GM13976 (cell line): Measurements from ENCODE around the gene TENM4.

ENCODE experiments used
- DNase-seq: peaks from one replicate; pipeline ENCODE4 v3.0.0; 2012; ENCODE audit warnings: low spot score
- in situ Hi-C: fragments of 300-500 bp; cut with MboI; formaldehyde crosslinking; loops from one replicate; pipeline ENCODE4 v1.12.0; 2022; ENCODE audit warnings: low sequenced_read_pairs, mixed read lengths, inconsistent platforms; ENCODE audit not compliant: unreplicated experiment
- TF ChIP-seq, protein P1 (sequence below): IDR thresholded peaks from 2 replicates; pipeline ENCODE4 v1.5.1; 2012; ENCODE audit warnings: borderline replicate concordance, mild to moderate bottlenecking; ENCODE audit not compliant: insufficient read depth; ENCODE audit errors: extremely low read depth, missing control alignments, control extremely low read depth

The TENM4 gene

DNA sequence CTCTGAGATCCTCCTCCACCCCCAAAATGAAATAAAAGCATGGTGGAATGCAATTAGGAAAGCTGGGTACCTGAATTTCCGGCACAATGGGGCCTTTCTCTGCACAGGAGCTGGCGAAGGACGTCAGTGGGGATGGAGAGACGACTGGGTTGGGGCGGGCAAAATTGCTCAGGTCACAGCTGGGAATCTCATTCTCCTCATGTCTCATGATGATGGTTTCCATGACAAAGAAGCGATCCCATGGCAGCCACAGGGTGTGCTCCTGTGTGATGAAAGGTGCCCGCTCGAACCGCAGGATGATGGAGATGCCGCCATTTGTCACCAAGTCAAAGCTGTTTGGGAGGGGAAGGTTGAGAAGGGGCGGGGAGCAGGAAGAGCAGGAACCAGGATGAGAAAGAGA, 708.6 kb downstream of the TENM4 start:
- TF ChIP-seq, protein P1, sequence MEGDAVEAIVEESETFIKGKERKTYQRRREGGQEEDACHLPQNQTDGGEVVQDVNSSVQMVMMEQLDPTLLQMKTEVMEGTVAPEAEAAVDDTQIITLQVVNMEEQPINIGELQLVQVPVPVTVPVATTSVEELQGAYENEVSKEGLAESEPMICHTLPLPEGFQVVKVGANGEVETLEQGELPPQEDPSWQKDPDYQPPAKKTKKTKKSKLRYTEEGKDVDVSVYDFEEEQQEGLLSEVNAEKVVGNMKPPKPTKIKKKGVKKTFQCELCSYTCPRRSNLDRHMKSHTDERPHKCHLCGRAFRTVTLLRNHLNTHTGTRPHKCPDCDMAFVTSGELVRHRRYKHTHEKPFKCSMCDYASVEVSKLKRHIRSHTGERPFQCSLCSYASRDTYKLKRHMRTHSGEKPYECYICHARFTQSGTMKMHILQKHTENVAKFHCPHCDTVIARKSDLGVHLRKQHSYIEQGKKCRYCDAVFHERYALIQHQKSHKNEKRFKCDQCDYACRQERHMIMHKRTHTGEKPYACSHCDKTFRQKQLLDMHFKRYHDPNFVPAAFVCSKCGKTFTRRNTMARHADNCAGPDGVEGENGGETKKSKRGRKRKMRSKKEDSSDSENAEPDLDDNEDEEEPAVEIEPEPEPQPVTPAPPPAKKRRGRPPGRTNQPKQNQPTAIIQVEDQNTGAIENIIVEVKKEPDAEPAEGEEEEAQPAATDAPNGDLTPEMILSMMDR, result no peak
- DNase-seq, result no peak
- in situ Hi-C loops, result no loop called here

DNA sequence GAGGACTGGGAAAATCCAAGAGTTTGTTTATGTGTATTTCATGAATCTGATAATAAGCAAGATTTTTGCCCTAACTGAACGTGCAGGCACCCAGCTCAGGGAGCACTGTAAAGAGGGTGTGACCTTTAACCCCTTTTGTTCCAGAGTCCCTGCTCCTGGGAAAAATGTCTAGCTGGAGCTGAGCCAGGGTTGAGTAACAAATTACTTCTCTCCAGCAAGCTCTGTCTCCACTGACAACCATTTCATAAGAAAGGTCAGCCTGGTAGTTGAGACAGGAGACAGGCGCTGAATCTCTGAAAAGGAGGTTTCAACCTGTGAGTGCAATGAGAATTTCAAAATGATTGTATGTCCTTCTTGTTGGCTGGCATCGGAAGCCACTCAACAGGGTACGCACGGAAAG, 709.8 kb downstream of the TENM4 start:
- TF ChIP-seq, protein P1, result no peak
- no peak for DNase-seq
- in situ Hi-C loops, result no loop called here

DNA sequence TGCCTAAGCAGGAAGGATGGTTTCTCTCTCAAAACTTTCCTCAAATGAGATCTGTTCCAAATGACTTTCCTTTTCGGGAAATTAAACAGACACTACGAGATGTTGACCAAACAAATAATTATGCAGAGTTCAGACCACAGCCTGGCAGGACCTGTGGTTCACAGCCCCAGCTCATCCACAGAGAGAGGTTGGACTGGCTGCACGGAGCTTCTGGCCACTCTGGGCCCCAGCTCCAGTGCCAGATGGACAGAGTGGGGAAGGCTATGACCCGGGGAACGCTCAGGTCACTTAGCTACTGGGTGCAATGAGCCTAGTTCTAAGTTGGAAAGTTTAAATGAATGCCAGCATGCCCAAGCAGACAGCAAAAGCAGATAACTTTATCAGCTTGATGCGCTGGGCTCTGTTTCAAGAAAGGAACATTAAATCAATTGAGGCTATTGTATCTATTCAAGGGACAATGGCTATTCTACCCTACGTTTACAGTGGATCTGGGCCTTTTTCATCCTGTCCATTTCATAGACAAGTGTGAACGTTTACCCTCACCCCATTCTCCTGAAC, 710.5 kb downstream of the TENM4 start:
- TF ChIP-seq, protein P1, result no peak
- DNase-seq, result no peak
- in situ Hi-C loops, result no loop called here

DNA sequence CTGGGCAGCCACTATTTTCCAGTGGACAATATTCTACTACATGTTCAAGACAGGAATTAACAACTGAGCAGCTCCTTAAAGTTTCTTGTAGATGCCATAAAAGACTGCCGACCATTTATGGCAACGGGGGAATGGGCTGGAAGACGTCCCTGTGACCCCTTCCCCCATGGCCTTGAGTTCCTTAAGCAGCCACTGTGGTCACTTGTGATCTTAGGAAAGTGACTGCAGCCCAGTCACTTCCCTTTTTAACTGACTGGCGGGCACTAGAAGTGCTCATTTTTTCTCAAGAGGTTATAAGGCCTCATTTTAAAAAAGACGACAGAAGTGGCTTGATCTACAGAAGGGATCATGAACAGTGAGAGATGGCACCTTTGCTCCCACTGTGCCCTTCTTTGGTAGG, 713.0 kb downstream of the TENM4 start:
- in situ Hi-C loops, result no loop called here
- TF ChIP-seq, protein P1, result no peak
- no peak for DNase-seq

DNA sequence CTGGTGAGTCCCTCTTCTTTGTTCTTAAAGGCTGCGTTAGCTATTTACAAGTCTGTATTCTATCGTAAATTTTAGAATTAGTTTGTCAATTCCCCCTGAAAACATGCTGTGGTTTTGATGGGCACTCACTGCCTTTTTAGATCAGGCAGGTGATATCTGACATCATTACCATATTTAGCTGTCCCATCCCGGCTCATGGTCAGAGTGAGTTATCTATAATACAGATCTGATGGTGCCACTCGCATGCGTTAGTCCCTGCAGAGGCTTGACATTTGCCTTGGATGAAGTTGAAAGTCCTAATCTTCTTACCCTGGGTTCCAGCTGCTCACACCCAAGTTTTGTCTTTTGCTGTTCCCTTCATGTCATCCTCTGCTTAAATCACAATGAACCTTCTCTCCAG, 715.6 kb downstream of the TENM4 start:
- DNase-seq, result no peak
- TF ChIP-seq, protein P1, result no peak
- in situ Hi-C loops, result no loop called here

DNA sequence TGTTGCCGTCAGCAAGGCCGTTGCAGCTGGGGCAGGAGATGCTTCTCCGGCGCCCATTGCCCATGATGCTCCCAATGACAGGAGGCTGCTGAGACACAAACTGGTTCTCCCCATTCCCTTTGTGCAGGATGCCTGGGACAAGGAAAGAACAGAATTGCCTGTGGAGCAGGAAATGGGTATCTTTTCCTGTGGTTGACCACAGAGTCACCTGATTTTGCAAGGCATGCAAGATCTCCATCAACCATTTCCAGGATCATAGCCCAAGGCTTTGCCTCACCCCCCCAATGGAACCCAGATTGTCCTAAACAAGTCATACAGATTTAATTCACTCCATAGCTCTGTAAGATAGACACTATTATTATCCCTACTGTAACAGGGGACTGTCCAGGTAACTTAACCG, 718.0 kb downstream of the TENM4 start:
- TF ChIP-seq, protein P1, result no peak
- in situ Hi-C loops, result no loop called here
- DNase-seq, result no peak
